Ovary (tissue), 9 donors: ENCODE data around the gene CCNG2. TPM values are rescaled to one million over a fixed set of nuclear protein-coding genes. Genes with fewer than 3 reads are reported as not detected.

Source experiments
- DNase-seq, 5 donors: peaks; one replicate each; pipeline ENCODE4 v3.0.0-alpha.2; 2019 to 2020
- H3K27ac ChIP-seq, 2 donors: fragments of 200-600 bp; one replicate each; pipeline versions ENCODE4 v1.5.1 to v1.8.0; 2019 to 2022
- H3K27me3 ChIP-seq: fragments of 200-600 bp; one replicate; pipeline ENCODE4 v1.8.0; 2022
- H3K36me3 ChIP-seq: fragments of 200-600 bp; sonication (generic); one replicate; pipeline ENCODE4 v1.5.1; 2019
- H3K4me1 ChIP-seq: one replicate; pipeline ENCODE4 v1.8.1; 2013; ENCODE audit warnings: mild to moderate bottlenecking, moderate library complexity; ENCODE audit not compliant: insufficient read depth
- H3K4me3 ChIP-seq: fragments of 200-600 bp; sonication (generic); one replicate; pipeline ENCODE4 v1.5.1; 2017
- H3K9me3 ChIP-seq, 2 donors: fragments of 200-600 bp in 1 of 2; sonication (generic) in 1 of 2; one replicate each; pipeline versions ENCODE4 v1.5.1 to v1.8.1; 2013 to 2019; ENCODE audit warnings: mild to moderate bottlenecking in 1 of 2, moderate library complexity in 1 of 2
- EP300 ChIP-seq: sonication (generic); formaldehyde crosslinking; IDR thresholded peaks from one replicate; pipeline ENCODE4 v1.6.1; 2017; ENCODE audit warnings: antibody characterized with exemption
- POLR2A ChIP-seq: fragments of 450-650 bp; IDR thresholded peaks from one replicate; pipeline ENCODE4 v1.6.1; 2017; ENCODE audit warnings: antibody characterized with exemption, mild to moderate bottlenecking, moderate library complexity
- WGBS, 3 donors: extraction: QIAGEN DNeasy Blood & Tissue Kit in 1 of 3; methylation state at CpG; one replicate each; pipeline versions ENCODE4 v1.1.5 to v1.1.7; 2013 to 2017; 5-methylcytosine and 5-hydroxymethylcytosine counted together
- intact Hi-C, 4 donors: fragments of 100-400 bp; cut with DNase I; formaldehyde crosslinking; loops; one replicate each; pipeline versions ENCODE4 v1.11.0 to v1.15.1; 2022 to 2023
- polyA plus RNA-seq, 2 donors: library from polyadenylated mRNA; stranded (reverse); fragments of 200-250 nt in 1 of 2; fragments of 350-450 nt in 1 of 2; fragmentation: Illumina TruSeq in 1 of 2; extraction: RNeasy Lipid Tissue Mini Kit (QIAGEN cat#74804) in 1 of 2; gene quantifications; one replicate each; pipeline ENCODE4 v1.2.3, GENCODE V29; 2013 to 2014
- total RNA-seq, 7 donors: library from RNA; depleted of rRNA in 2 of 7; stranded (reverse); fragments of >200 nt in 2 of 7; fragmentation: NEBNext Ultra II Directional in 3 of 7; extraction: Animal tissue kit (Norgen Biotek cat#: 25700) in 3 of 7; gene quantifications; one replicate each; pipeline versions ENCODE4 v1.1.0 to v1.2.4, GENCODE V29; 2016 to 2023
- TF ChIP-seq, protein P1 (sequence below), 3 donors: fragments of 450-650 bp in 2 of 3; fragments of 200-600 bp in 1 of 3; IDR thresholded peaks; one replicate each; pipeline versions ENCODE4 v1.5.1 to v1.8.0; 2016 to 2022; ENCODE audit warnings: antibody characterized with exemption in 3 of 3, mild to moderate bottlenecking in 1 of 3
- donor health status: DM: no; HTN: no; CAD: no; lungs with moderate emphysema.
- donor health status: DM: no; HTN: no; CAD: no.
- donor health status: Bipolar disorder and iron deficiency.
- donor health status: DM: yes; HTN: yes; CAD: no.
- donor health status: DM: no; HTN: no; CAD: no.
- donor health status: DM: yes; HTN: yes; CAD: no.

CCNG2 gene
- total and polyA plus RNA-seq, 9 donors = 9.9 to 44.9 (median 22.7) TPM

GRCh38 chr4:77197831-77198230 is 40.8 kb downstream of the CCNG2 start:
- no peak overlapping the region for H3K4me3 ChIP-seq
- TF ChIP-seq POLR2A (no peak), EP300 (no peak)
- TF ChIP-seq, protein P1, sequence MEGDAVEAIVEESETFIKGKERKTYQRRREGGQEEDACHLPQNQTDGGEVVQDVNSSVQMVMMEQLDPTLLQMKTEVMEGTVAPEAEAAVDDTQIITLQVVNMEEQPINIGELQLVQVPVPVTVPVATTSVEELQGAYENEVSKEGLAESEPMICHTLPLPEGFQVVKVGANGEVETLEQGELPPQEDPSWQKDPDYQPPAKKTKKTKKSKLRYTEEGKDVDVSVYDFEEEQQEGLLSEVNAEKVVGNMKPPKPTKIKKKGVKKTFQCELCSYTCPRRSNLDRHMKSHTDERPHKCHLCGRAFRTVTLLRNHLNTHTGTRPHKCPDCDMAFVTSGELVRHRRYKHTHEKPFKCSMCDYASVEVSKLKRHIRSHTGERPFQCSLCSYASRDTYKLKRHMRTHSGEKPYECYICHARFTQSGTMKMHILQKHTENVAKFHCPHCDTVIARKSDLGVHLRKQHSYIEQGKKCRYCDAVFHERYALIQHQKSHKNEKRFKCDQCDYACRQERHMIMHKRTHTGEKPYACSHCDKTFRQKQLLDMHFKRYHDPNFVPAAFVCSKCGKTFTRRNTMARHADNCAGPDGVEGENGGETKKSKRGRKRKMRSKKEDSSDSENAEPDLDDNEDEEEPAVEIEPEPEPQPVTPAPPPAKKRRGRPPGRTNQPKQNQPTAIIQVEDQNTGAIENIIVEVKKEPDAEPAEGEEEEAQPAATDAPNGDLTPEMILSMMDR (IDR thresholded peaks at IDR 0.05) = no peak
- WGBS, 3 donors = 73 to 86% (median 83%) methylated on average over 2 of the region's 2 CpGs
- no peaks in the 10 kb centered on the region for H3K9me3 ChIP-seq
- H3K27ac ChIP-seq = no peak overlapping the region
- H3K27me3 ChIP-seq = no peaks in the 10 kb centered on the region
- no peaks in the 10 kb centered on the region for H3K36me3 ChIP-seq
- DNase-seq = no peak
- no peaks in the 10 kb centered on the region for H3K4me1 ChIP-seq
- intact Hi-C loops = no loop called here

DNA sequence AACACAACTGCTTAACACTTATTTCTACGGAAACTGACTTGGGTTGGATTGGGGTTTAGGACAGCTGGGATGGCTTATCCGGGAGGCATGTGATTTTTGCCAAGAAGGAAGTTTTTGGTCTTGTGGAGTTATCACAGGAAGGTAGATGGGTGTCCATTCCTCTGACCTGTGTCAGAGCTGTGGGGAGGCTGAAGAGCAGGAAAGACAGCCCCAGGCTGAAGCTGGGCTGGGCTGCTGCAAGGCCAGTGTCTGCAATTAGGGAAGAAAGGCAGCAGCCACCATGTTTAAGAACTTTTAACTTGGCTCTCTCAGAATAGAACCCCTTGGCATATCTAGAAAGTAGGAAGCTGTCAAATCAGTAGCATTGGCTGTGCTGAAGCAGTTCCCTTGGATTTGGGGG is 42.3 kb downstream of the CCNG2 start:
- H3K4me3 ChIP-seq = no peak overlapping the region
- intact Hi-C loops = no loop called here
- DNase-seq = no peak
- H3K4me1 ChIP-seq = no peaks in the 10 kb centered on the region
- no peaks in the 10 kb centered on the region for H3K36me3 ChIP-seq
- TF ChIP-seq, protein P1 (IDR thresholded peaks at IDR 0.05) = no peak
- TF ChIP-seq EP300 (no peak), POLR2A (no peak)
- H3K27ac ChIP-seq = no peak overlapping the region
- WGBS, 3 donors = 75 to 85% (median 80%) methylated on average over 2 of the region's 2 CpGs
- H3K27me3 ChIP-seq = no peaks in the 10 kb centered on the region
- no peaks in the 10 kb centered on the region for H3K9me3 ChIP-seq

DNA sequence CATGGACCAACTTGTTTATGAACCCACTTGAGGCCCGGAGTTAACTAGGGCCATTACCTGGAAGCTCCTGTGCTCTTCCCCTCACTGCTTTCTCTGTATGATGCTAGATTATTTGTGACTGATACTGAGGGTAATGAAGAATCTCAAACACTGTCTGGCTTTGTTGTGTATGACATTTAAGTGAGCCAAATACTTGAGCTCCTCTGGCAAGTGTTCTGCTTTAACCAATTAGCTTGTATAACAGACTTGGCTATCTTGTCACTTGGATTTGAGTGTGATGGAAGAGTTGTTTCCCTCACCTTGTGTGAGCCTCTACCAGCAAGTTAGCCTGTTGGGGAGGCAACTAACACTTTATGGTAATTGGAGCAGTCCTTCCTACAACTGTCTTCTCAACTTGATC is 42.7 kb downstream of the CCNG2 start:
- no peaks in the 10 kb centered on the region for H3K4me1 ChIP-seq
- no peaks in the 10 kb centered on the region for H3K36me3 ChIP-seq
- intact Hi-C loops = loop anchor here in 3 of 4 donors (5.0 to 10.0 kb wide), 3 partner anchors 102 to 687 kb away; no protein-coding TSS in a partner anchor
- H3K27ac ChIP-seq = no peak overlapping the region
- 75 to 96% (median 94%) methylated on average over 1 of the region's 1 CpG for WGBS, 3 donors
- DNase-seq = no peak
- no peaks in the 10 kb centered on the region for H3K9me3 ChIP-seq
- no peak overlapping the region for H3K4me3 ChIP-seq
- H3K27me3 ChIP-seq = no peaks in the 10 kb centered on the region
- TF ChIP-seq EP300 (no peak), POLR2A (no peak)
- TF ChIP-seq, protein P1 (IDR thresholded peaks at IDR 0.05) = no peak

DNA sequence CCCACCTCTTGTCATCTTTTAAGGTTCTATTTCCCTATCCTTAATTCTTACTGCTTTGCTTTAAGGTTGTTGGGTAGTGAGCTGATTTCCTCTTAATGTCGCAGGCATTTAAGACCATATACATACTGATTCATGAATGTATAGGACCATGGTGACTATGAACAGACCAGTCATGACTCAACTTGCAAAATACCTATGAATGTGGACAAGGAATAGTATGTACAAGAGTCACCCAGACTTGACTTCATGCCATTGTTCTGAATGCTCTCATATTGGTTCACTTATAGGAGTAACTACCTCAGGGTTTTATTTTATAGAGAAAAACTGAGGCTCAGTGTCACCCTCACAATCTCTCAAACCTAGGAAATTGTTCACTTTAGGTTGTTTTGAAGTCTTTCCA is 44.3 kb downstream of the CCNG2 start:
- Histone ChIP-seq H3K9me3 (no peaks in the 10 kb centered on the region), H3K36me3 (no peaks in the 10 kb centered on the region), H3K4me1 (no peaks in the 10 kb centered on the region), H3K27me3 (no peaks in the 10 kb centered on the region), H3K27ac (no peak overlapping the region), H3K4me3 (no peak overlapping the region)
- 90 to 98% (median 94%) methylated on average over 1 of the region's 1 CpG for WGBS, 3 donors
- intact Hi-C loops = loop anchor here in 3 of 4 donors (5.0 to 10.0 kb wide), 3 partner anchors 104 to 689 kb away; no protein-coding TSS in a partner anchor
- DNase-seq = no peak
- TF ChIP-seq EP300 (no peak), POLR2A (no peak)
- TF ChIP-seq, protein P1 (IDR thresholded peaks at IDR 0.05) = no peak
